ENCODE data around the gene BAK1. TPM values are rescaled to one million over a fixed set of nuclear protein-coding genes. Genes with fewer than 3 reads are reported as not detected.

BAK1 gene
- total RNA-seq, 1 donor from 2014 or later = 19.2 TPM

DNA sequence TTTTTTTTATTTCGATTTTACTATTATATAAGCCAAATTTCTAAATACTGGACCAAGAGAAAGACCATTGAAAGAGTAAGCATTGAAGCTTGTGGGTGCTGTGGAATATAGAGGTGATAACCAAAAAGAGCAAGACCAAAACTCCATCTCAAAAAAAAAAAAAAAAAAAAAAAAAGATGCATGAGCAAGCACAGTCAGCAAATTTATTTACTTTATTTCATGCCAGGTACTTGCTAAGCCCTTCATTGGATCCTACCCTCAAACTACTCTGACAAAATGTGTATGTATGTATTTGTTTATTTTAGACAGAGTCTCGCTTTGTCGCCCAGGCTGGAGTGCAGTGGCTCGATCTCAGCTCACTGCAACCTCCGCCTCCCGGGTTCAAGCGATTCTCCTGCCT, 27.8 kb downstream of the BAK1 start:
- Histone ChIP-seq H3K4me3 (no peak overlapping the region), H3K27me3 (no peaks in the 10 kb centered on the region), H3K4me1 (no peaks in the 10 kb centered on the region), H3K36me3 (no peaks in the 10 kb centered on the region), H3K27ac (no peak overlapping the region), H3K9me3 (no peaks in the 10 kb centered on the region)
- intact Hi-C loops (cut with DNase I) = no loop called here
- TF ChIP-seq CTCF (IDR thresholded peaks at IDR 0.05) = no peak
- TF ChIP-seq POLR2A (IDR thresholded peaks at IDR 0.05) = no peak
- no peak for TF ChIP-seq POLR2AphosphoS5 (IDR thresholded peaks at IDR 0.05; ENCODE audit: insufficient read depth in 1 of 2, low read depth in 1 of 2)
- no peak for DNase-seq (ENCODE audit: extremely low spot score in 2 of 2)

- intact Hi-C loops (cut with DNase I) = no loop called here
These were observed 28.5 kb downstream of the BAK1 start for GRCh38 chr6:33551538-33551937.

DNA sequence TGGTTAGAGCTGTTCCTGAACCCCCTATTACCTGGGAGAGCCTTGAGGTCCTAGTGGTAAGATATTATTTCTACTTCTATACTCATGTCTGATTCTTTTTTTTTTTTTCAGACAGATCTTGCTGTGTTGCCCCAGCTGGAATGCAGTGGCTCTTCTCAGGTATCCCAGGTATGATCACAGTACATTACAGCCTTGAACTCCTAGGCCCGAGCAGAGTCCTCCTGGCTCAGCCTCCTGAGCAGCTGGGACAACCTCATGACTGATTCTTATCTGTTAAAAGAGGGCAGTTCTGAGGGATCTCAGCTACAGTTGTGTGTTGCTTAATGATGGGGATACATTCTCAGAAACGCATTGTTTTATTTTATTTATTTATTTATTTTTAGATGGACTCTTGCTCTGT, 30.2 kb downstream of the BAK1 start:
- H3K36me3 ChIP-seq = no peaks in the 10 kb centered on the region
- H3K4me1 ChIP-seq = no peaks in the 10 kb centered on the region
- no peaks in the 10 kb centered on the region for H3K9me3 ChIP-seq
- intact Hi-C loops (cut with DNase I) = no loop called here
- no peak for TF ChIP-seq POLR2A (IDR thresholded peaks at IDR 0.05)
- TF ChIP-seq POLR2AphosphoS5 (IDR thresholded peaks at IDR 0.05; ENCODE audit: insufficient read depth in 1 of 2, low read depth in 1 of 2) = no peak
- no peak for TF ChIP-seq CTCF (IDR thresholded peaks at IDR 0.05)
- no peak for DNase-seq (ENCODE audit: extremely low spot score in 2 of 2)
- no peak overlapping the region for H3K27ac ChIP-seq
- H3K4me3 ChIP-seq = no peak overlapping the region
- no peaks in the 10 kb centered on the region for H3K27me3 ChIP-seq

More at GRCh38 chr6:33551538-33551937, 28.5 kb downstream of the BAK1 start:
- Histone ChIP-seq H3K27me3 (no peaks in the 10 kb centered on the region), H3K9me3 (no peaks in the 10 kb centered on the region), H3K4me1 (no peaks in the 10 kb centered on the region), H3K36me3 (no peaks in the 10 kb centered on the region), H3K27ac (no peak overlapping the region), H3K4me3 (no peak overlapping the region)
- TF ChIP-seq POLR2AphosphoS5 (IDR thresholded peaks at IDR 0.05; ENCODE audit: insufficient read depth in 1 of 2, low read depth in 1 of 2) (no peak), CTCF (IDR thresholded peaks at IDR 0.05) (no peak), POLR2A (IDR thresholded peaks at IDR 0.05) (no peak)
- DNase-seq (ENCODE audit: extremely low spot score in 2 of 2) = no peak

- Histone ChIP-seq H3K36me3 (no peaks in the 10 kb centered on the region), H3K27ac (no peak overlapping the region), H3K4me1 (no peaks in the 10 kb centered on the region), H3K27me3 (no peaks in the 10 kb centered on the region), H3K9me3 (no peaks in the 10 kb centered on the region), H3K4me3 (no peak overlapping the region)
- no peak for DNase-seq (ENCODE audit: extremely low spot score in 2 of 2)
- TF ChIP-seq POLR2A (IDR thresholded peaks at IDR 0.05) (no peak), CTCF (IDR thresholded peaks at IDR 0.05) (no peak), POLR2AphosphoS5 (IDR thresholded peaks at IDR 0.05; ENCODE audit: insufficient read depth in 1 of 2, low read depth in 1 of 2) (no peak)
- intact Hi-C loops (cut with DNase I) = no loop called here
These were observed 30.9 kb downstream of the BAK1 start for GRCh38 chr6:33549196-33549595.

DNA sequence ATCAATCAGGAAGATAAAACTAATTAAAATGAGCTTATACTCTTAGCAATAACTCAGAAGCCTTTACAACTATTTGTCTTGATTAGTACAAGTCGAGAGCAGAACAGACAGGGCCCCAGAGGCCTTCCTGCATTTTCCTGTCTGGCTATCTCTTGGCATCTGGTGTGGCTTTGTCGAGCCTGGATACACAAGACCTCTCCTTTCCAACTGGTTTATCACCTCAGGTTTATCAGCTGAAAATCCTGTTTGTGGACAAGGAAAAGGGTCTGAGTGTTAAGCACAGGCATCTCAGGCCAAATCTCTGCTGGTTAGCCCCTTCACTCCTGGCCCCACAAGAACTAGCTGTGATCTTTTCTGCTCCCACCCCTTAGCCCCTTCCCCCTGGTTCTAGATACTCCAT, 32.6 kb downstream of the BAK1 start:
- Histone ChIP-seq H3K9me3 (no peaks in the 10 kb centered on the region), H3K4me1 (no peaks in the 10 kb centered on the region), H3K4me3 (no peak overlapping the region), H3K27me3 (no peaks in the 10 kb centered on the region), H3K36me3 (no peaks in the 10 kb centered on the region), H3K27ac (no peak overlapping the region)
- no peak for DNase-seq (ENCODE audit: extremely low spot score in 2 of 2)
- intact Hi-C loops (cut with DNase I) = no loop called here
- TF ChIP-seq CTCF (IDR thresholded peaks at IDR 0.05) = no peak
